ENCODE measurements around the gene SLC2A6. TPM values are rescaled to one million over a fixed set of nuclear protein-coding genes. Genes with fewer than 3 reads are reported as not detected.
A peak's percentile ranks its signal among the peaks of the same experiment; 100 is the strongest.

SLC2A6 gene
- total RNA-seq, 4 donors from 2014 or later, result 0.41 to 2.4 (median 1.4) TPM

DNA sequence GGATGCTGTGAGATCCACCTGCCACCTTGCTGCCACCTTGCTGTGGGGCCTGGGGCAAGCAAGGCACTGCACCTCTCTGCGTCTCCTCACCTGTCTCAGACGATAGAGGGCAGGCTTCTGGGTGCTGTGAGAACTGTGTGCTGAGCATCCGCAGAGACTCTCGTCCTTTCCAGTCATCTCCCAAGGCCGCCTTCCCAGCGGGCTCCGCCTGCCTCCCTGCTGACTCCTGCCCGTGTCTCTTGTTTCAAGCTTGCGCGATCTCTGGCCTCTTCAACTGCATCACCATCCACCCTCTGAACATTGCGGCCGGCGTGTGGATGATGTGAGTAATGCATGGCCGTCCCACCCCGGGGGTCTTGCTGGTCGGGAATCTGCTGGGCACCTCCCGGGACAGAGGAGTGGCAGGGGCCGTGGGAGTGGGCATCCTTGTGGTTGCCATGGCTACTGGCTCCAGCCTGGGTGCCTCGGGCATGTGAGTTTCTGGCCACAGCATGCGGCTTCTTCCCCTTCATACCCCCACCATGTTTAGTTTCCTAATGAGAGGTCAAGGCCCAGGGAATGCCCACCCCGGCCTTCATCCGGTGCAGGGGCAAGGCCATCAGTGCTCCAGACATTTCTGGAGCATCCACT, 15.6 kb downstream of the SLC2A6 start:
- no peaks in the 10 kb centered on the region for H3K36me3 ChIP-seq
- no peak for ATAC-seq
- intact Hi-C loops (cut with DNase I; ENCODE audit: low total_unique reads), result loop anchor here (10.0 kb wide), 1 partner anchor 429 kb away; the partner anchor contains the start of gene GTF3C5
- in situ Hi-C loops (cut with MboI; ENCODE audit: low sequenced_read_pairs in 4 of 4), result no loop called here
- no peak for DNase-seq
- H3K27ac ChIP-seq, result no peak overlapping the region
- TF ChIP-seq POLR2A (IDR thresholded peaks at IDR 0.05), result no peak
- TF ChIP-seq, protein P1, sequence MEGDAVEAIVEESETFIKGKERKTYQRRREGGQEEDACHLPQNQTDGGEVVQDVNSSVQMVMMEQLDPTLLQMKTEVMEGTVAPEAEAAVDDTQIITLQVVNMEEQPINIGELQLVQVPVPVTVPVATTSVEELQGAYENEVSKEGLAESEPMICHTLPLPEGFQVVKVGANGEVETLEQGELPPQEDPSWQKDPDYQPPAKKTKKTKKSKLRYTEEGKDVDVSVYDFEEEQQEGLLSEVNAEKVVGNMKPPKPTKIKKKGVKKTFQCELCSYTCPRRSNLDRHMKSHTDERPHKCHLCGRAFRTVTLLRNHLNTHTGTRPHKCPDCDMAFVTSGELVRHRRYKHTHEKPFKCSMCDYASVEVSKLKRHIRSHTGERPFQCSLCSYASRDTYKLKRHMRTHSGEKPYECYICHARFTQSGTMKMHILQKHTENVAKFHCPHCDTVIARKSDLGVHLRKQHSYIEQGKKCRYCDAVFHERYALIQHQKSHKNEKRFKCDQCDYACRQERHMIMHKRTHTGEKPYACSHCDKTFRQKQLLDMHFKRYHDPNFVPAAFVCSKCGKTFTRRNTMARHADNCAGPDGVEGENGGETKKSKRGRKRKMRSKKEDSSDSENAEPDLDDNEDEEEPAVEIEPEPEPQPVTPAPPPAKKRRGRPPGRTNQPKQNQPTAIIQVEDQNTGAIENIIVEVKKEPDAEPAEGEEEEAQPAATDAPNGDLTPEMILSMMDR (IDR thresholded peaks at IDR 0.05 in 4 of 5, conservative IDR thresholded peaks at IDR 0.05 in 1 of 5), result no peak
- no peaks in the 10 kb centered on the region for H3K27me3 ChIP-seq
- no peak overlapping the region for H3K4me3 ChIP-seq
- H3K9me3 ChIP-seq, result no peaks in the 10 kb centered on the region
- H3K4me1 ChIP-seq, result peaks cover 7 to 15% of the 10 kb centered on the region in 2 donors

DNA sequence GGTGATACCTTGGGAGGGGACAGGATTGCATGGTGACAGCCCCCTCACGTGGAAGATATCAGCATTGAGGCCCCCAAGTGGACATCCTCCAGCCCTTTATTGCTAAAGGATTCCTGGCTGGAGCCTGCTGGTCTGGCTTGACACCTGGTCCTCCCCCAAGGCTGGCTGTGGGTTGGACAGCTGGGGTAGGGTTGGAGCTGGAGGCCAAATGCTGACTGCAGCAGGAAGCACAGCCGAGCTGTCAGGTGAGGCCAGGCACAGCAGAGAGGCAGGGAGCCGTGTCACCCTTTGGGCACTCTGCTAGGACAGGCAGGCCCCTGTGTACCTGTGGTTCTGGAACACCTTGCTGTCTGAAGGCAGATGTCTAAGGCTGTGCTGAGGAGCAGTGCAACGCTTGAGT, 16.9 kb downstream of the SLC2A6 start:
- no peak for TF ChIP-seq POLR2A (IDR thresholded peaks at IDR 0.05)
- TF ChIP-seq, protein P1 (IDR thresholded peaks at IDR 0.05 in 4 of 5, conservative IDR thresholded peaks at IDR 0.05 in 1 of 5), result no peak
- in situ Hi-C loops (cut with MboI; ENCODE audit: low sequenced_read_pairs in 4 of 4) (no loop called here), intact Hi-C loops (cut with DNase I; ENCODE audit: low total_unique reads) (loop anchor here (2.0 to 10.0 kb wide), 2 partner anchors 43 to 427 kb away; partner anchors contain the start of genes GTF3C5 and REXO4)
- H3K9me3 ChIP-seq, result no peaks in the 10 kb centered on the region
- H3K27ac ChIP-seq, result no peak overlapping the region
- H3K4me1 ChIP-seq, result peaks cover 7 to 19% of the 10 kb centered on the region in 2 donors
- H3K27me3 ChIP-seq, result no peaks in the 10 kb centered on the region
- ATAC-seq (no peak), DNase-seq (no peak)
- no peak overlapping the region for H3K4me3 ChIP-seq
- no peaks in the 10 kb centered on the region for H3K36me3 ChIP-seq

DNA sequence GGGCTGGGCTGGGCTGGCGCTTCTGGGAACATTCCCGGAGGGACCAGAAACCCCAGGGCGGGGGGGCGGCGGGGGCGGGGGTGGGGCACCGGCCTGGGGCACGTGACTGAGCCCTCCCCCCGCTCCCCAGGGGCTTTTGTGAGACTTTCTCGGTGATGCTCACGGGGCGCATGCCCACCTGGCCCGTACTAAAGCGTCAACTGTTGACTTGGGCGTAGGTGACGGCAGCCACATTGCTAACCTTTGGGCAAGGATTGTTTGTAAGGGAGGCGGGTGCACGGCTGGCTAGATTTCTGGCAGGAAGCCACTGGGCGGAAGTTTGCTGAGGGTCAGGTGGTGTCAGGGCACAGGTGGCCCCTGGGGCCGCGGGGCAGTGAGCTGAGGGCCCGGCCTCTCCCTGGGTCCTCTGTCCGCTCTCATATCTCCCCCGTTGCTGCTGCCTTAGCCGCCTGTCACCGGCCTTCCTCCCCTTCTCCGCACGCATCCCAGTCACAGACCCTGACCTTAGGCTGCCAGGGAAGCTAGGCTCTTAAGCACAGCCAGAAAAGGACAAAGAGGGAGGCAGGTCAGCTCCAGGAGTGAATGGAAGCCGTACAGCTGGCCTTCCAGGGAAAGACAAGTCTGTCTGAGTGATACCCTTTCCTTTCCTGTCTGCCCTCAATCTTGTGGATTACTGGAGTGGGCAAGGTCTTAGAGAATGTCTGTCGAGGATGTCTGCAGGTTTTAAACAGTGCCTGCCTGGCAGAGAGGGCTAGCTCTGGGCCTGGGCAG, 18.3 kb downstream of the SLC2A6 start:
- peak overlapping the region; percentile 75 to 97 (median 79) for H3K4me3 ChIP-seq
- intact Hi-C loops (cut with DNase I; ENCODE audit: low total_unique reads), result loop anchor here (1.0 to 10.0 kb wide), 4 partner anchors 19 to 426 kb away; partner anchors contain the start of genes GTF3C5, REXO4 and SLC2A6
- peak overlapping the region; percentile 91 to 99 (median 92) for H3K27ac ChIP-seq
- DNase-seq (peak; percentile 31 to 55), ATAC-seq (peak; percentile 5 to 18)
- no peaks in the 10 kb centered on the region for H3K9me3 ChIP-seq
- peak in 1 of 2 donors; percentile 8 for TF ChIP-seq POLR2A (IDR thresholded peaks at IDR 0.05)
- TF ChIP-seq, protein P1 (IDR thresholded peaks at IDR 0.05 in 4 of 5, conservative IDR thresholded peaks at IDR 0.05 in 1 of 5), result no peak
- no peaks in the 10 kb centered on the region for H3K27me3 ChIP-seq
- in situ Hi-C loops (cut with MboI; ENCODE audit: low sequenced_read_pairs in 4 of 4), result no loop called here
- H3K4me1 ChIP-seq, result peaks cover 7 to 19% of the 10 kb centered on the region in 2 donors
- H3K36me3 ChIP-seq, result no peaks in the 10 kb centered on the region

DNA sequence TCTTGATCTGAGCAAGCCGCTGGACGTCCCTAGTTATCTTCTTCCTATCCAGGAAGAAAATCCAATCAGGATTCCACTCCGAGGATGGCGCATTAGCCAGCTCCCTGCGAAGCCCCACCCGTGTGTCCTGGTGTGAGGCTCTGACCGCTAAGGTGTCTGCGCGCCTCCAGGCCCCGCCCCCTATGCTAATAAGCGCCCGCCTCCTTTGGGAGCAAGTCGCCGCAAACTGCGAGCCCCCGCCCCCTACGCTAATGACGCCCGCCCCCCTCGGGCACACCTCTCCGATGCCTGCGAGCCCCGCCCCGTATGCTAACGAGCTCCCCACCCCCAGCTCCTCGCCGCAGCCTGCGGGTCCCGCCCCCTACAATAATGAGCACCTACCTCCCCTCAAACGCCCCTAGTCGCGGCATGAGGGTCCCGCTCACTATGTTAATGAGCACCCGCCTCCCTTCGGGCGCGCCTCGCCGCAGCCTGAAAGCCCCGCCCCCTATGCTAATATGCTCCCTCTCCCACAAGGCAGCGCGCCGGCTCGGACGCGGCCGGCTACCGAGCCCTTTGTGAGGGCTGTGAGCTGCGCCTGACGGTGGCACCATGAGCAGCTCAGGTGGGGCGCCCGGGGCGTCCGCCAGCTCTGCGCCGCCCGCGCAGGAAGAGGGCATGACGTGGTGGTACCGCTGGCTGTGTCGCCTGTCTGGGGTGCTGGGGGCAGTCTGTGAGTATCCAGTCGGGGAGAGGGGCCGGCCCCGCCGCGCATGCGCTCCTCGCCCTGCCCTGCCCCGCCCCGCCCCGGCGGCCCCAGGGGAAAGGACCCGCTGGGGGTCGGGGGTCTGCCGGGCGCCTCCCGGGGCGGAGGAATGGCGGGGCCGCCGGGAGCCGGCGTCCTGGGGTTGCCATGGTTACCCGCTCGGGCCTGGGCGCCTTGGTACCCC, 19.2 kb downstream of the SLC2A6 start, which contains the start of gene CACFD1:
TSS of gene CACFD1 (plus strand) at position 503 of the 929 bp plus-strand sequence. CDS start at position 592, 89 bp downstream.
- Histone ChIP-seq H3K9me3 (no peaks in the 10 kb centered on the region), H3K4me3 (peak within 1 kb of the TSS; percentile 75 to 97 (median 79)), H3K27ac (peak within 1 kb of the TSS; percentile 91 to 99 (median 92)), H3K27me3 (no peaks in the 10 kb centered on the region), H3K36me3 (no peaks in the 10 kb centered on the region), H3K4me1 (peaks cover 7 to 19% of the 10 kb centered on the region in 2 donors)
- in situ Hi-C loops (cut with MboI; ENCODE audit: low sequenced_read_pairs in 4 of 4) (no loop called here), intact Hi-C loops (cut with DNase I; ENCODE audit: low total_unique reads) (loop anchor here (1.0 to 10.0 kb wide), 4 partner anchors 20 to 425 kb away; partner anchors contain the start of genes GTF3C5, REXO4 and SLC2A6)
- peak; percentile 96 for DNase-seq
- ATAC-seq, result peak; percentile 91 to 94
- peak; percentile 45 to 72 for TF ChIP-seq POLR2A (IDR thresholded peaks at IDR 0.05)
- TF ChIP-seq, protein P1 (IDR thresholded peaks at IDR 0.05 in 4 of 5, conservative IDR thresholded peaks at IDR 0.05 in 1 of 5), result no peak
